NCI-H2227 (cell line): ENCODE results near the gene RNGTT.
"Not testable (repeated sequence)": the region's sequence is repeated elsewhere in the genome, so short reads cannot be mapped to it uniquely, and the experiment has no call there.

Experiments
- DNase-seq: peaks from one replicate; lab custom pipeline; 2025; ENCODE audit not compliant: unreplicated experiment; lab: John Stamatoyannopoulos, UW

The RNGTT gene

GRCh38 chr6:88972504-88973423 is 9.3 kb upstream of the RNGTT start:
- DNase-seq: no peak

- no peak for DNase-seq
These were observed 6.9 kb upstream of the RNGTT start for GRCh38 chr6:88970301-88970700.

- DNase-seq: not testable (repeated sequence)
These were observed 5.8 kb upstream of the RNGTT start for GRCh38 chr6:88969255-88969654.

DNA sequence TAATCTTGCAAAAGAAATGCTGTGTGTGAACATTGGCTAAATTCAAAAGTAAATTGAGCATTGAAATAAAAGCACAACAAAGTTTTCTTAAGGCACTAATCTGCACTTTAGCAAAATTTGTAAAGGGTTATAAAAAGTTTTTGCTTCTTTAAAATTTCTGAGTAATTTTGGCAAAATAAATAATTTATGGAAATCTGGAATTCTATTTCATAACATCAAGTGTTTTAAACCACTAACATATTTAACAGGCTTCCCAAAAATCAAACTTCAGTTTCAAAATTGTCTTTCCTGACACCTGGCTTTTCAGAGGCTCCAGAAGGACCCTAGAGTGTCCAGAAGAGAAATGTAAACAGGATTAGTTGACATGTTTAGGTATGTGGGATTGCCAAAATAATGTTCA is 4.5 kb upstream of the RNGTT start:
- no peak for DNase-seq

DNA sequence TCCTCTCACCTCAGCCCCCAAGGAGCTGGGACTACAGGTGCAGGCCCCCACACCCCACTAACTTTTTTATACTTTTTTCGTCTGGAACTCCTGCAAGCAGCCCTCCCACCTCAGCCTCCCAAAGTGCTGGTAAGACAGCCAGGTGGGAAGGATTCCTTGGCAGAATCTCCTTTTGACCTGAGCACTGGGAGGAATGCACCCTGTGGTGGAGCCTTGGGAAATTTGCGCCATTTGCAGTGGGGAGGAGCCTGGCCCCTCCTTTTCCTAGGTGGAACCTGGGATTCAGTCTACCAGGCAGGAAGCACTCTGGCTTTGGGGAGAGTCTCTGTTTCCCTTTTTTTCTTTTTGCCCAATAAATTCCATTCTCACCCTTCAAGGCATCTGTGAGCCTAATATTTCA is 2.3 kb upstream of the RNGTT start:
- no peak for DNase-seq

DNA sequence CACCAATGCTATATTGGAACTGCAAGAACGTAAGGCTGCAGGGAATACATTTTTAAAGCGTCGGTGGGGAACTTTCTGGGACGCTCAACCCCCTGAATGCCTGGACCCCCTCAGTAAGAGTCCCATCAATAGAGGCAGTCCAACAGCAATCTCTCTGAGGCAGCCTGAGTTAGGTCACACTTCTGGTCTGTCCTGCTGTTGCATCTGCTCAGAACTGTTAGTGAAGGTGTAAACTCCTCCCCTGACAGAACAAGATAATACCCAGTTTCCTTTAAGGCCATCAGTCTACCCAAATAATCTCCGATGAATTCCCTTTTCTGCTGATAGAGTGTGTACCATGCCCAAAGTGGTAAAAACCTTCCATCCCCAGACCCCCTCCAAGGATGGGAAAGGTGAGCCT is 1.1 kb upstream of the RNGTT start:
- peak; percentile 2 for DNase-seq

DNA sequence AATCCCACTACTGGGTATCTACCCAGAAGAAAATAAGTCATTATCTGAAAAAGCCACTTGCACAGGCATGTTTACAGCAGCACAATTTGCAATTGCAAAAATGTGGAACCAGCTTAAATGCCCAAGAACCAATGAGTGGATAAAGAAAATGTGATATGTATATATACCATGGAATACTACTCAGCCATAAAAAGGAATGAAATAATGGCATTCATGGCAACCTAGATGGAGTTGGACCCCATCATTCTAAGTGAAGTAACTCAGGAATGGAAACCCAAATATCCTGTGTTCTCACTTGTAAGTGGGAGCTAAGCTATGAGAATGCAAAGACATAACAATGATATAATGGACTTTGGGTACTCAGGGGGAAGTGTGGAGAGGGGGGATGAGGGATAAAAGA is 4.6 kb downstream of the RNGTT start:
- DNase-seq: no peak

DNA sequence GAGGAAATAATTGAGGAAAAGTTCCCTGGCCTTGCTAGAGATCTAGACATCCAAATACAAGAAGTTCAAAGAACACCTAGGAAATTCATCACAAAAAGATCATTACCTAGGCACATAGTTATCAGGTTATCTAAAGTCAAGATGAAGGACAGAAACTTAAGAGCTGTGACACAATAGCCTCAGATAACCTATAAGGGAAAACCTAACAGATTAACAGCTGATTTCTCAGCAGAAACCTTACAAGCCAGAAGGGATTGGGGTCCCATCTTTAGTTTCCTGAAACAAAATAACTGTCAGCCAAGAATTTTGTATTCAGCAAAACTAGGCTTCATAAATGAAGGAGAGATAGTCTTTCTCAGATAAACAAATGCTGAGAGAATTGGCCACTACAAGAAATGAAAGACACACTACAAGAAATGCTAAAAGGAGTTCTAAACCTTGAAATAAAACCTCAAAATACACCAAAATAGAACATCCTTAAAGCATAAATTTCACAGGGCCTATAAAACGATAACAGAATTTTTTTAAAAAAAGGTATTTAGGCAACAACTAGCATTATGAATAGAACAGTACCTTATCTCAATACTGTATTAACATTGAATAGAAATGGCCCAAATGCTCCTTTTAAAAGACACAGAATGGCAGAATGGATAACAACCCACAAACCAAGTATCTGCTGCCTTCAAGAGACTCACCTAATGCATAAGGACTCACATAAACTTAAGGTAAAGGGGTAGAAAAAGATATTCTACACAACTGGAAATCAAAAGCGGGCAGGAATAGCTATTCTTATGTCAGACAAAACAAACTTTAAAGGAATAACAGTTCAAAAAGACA is 9.7 kb downstream of the RNGTT start:
- no peak for DNase-seq

DNA sequence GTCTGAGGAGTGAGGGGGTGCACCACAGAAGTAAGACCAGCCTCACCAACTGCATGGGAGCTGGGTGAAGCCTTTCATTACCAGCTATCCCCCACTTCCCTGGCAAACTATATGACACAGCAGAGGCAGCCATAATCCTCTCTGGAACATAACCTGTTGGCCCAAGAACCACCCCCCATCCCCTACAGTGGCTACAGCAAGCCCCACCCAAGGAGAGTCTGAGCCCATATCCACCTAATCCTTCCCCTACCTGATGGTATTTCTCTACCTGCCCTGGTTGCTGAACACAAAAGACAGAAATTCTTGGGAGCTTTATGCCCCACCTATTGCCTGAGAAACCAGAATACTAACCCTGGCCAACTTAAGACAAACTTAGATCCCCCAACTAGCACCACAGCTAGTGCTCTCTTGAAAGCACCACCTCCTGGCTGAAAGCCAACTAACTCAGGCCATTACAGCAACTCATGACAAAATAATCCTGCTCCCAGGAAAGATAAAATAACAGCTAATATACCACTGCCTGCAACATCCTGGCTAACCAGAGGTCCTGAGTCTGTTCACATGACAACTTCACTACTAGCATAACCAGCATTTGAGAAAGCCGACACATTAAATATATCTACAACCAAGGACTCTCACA is 11.2 kb downstream of the RNGTT start:
- DNase-seq: no peak

GRCh38 chr6:88945415-88946008 is 17.9 kb downstream of the RNGTT start:
- DNase-seq: no peak

DNA sequence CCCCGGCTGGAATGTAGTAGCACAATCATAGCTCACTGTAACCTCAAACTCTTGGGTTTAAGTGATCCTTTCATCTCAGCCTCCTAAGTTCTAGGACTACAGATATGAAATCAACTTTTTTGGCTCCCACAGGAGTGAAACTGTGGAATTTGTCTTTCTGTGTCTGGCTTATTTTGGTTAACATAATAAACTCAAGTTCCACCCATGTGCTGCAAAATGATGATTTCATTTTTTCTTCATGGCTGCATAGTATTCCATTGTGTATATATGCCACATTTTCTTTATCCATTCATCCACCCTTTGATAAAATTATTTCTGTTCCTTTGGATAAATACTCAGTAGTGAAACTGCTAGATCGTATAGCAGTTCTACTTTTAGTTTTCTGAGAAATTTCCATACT is 29.9 kb downstream of the RNGTT start:
- no peak for DNase-seq

- not testable (repeated sequence) for DNase-seq
These were observed 31.4 kb downstream of the RNGTT start for GRCh38 chr6:88932019-88932418.

- no peak for DNase-seq
These were observed 40.5 kb downstream of the RNGTT start for GRCh38 chr6:88922775-88923548.

DNA sequence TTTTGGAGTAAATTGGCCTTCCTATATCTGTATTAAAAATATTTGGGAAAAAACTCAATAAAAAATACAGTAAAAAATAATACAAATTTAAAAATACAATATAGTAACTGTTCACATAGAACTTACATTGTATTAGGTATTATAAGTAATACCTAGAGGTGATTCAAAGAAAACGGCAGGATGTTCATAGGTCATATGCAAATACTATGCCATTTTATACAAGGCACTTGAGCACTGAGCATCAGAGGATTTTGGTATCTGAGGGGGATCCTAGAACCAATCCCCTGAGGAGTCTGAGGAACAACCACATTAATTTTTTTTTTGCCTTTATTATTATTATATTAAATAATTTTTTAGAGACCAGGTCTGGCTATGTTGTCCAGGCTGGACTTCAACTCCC is 41.7 kb downstream of the RNGTT start:
- no peak for DNase-seq

- DNase-seq: no peak
These were observed 42.4 kb downstream of the RNGTT start for GRCh38 chr6:88920774-88921733.

GRCh38 chr6:88920088-88920487 is 43.3 kb downstream of the RNGTT start:
- DNase-seq: no peak

- DNase-seq: no peak
These were observed 44.4 kb downstream of the RNGTT start for GRCh38 chr6:88919032-88919431.

DNA sequence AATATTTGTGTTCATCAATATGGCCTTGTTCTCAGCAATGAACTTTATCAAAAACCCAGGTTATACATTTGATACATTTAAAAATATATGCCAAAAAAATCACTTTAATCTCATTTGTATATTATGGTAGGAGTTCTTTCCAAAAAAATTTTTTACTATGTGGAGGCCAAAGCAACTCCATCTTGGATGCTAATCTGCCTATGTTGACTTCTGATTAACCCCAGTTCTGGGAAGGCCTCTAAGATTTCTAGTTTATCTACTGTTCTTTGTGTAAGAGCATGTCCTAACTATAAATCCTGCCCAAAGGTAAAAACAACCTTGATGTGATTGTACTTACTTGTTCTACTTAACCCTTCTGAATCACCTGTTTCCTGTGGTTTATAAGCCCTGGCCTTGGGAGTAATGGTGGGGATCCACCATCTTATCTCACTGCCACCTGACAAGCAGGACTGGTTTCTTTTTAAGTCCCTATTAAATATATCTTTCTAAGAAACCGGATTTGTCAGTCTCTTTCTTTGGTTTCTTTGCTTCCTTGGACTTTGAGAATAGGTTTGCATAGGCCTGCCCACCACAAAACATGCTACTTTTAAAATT is 46.7 kb downstream of the RNGTT start:
- no peak for DNase-seq
